ENCODE data around the gene SLC16A11. TPM values are rescaled to one million over a fixed set of nuclear protein-coding genes. Genes with fewer than 3 reads are reported as not detected.
A peak's percentile ranks its signal among the peaks of the same experiment; 100 is the strongest.

The SLC16A11 gene
- total and polyA plus RNA-seq, 2 of the 4 experiments (the other 2 are of a cell fraction): not detected

- dilution Hi-C loops (cut with HindIII; ENCODE audit: low sequenced_read_pairs, unreplicated experiment): no loop called here
- no peak overlapping the region for H3K27ac ChIP-seq (ENCODE audit: insufficient read depth, low read length)
- no peaks in the 10 kb centered on the region for H3K9me1 ChIP-seq (ENCODE audit: insufficient read depth, low read length)
- no peak overlapping the region for H2BK20ac ChIP-seq (ENCODE audit: low read depth, low read length)
- no peak overlapping the region for H2AFZ ChIP-seq (replicated peaks; ENCODE audit: low read length, poor library complexity)
- H3K23ac ChIP-seq (ENCODE audit: low read depth, low read length): no peak overlapping the region
- H3K36me3 ChIP-seq (ENCODE audit: control insufficient read depth, insufficient read depth, low read length): peaks cover 24% of the 10 kb centered on the region
- no peak overlapping the region for H4K8ac ChIP-seq (ENCODE audit: low read depth in 2 of 2, low read length in 2 of 2)
- no peaks in the 10 kb centered on the region for H3K9me3 ChIP-seq (ENCODE audit: control insufficient read depth, insufficient read depth, low read length)
- intact Hi-C loops (cut with micrococcal nuclease): loop anchor here (1.0 kb wide), 1 partner anchor 90 kb away; no protein-coding TSS in a partner anchor
- ATAC-seq (ENCODE audit: low read depth) (peak; percentile 89), DNase-seq (peak; percentile 54)
- H4K91ac ChIP-seq (ENCODE audit: insufficient read depth, low read depth, low read length): no peak overlapping the region
- in situ Hi-C loops (cut with MboI; ENCODE audit: low sequenced_read_pairs): loop anchor here (5.0 kb wide), 1 partner anchor 92 kb away; no protein-coding TSS in a partner anchor
- H3K14ac ChIP-seq (replicated peaks; ENCODE audit: low read depth, low read length): no peak overlapping the region
- H3K4me3 ChIP-seq (ENCODE audit: insufficient read depth, low read depth, low read length): no peak overlapping the region
- H4K5ac ChIP-seq (ENCODE audit: low read depth, low read length): no peak overlapping the region
- WGBS, 2 experiments (ENCODE audit: extremely low coverage in 2 of 2, insufficient read length in 1 of 2): no CpG with 5 or more reads among the region's 2 CpGs
- no peak overlapping the region for H2AK9ac ChIP-seq (replicated peaks; ENCODE audit: low read depth, low read length, poor library complexity)
- H3K56ac ChIP-seq (ENCODE audit: extremely low read depth, insufficient read depth, low read length): no peak overlapping the region
- no peak overlapping the region for H3K4ac ChIP-seq (ENCODE audit: low read depth, low read length)
- no peak overlapping the region for H3K4me2 ChIP-seq (ENCODE audit: low read depth, low read length)
- ChIA-PET POLR2A (ENCODE audit: unreplicated experiment) (no interaction called here), CTCF (interaction anchor here (0.5 to 3.0 kb wide), 10 partner anchors 8 to 391 kb away, joined by 3 to 18 read pairs (median 4); partner anchors contain the start of gene ALOX12)
- no peaks in the 10 kb centered on the region for H3K27me3 ChIP-seq (ENCODE audit: control insufficient read depth, insufficient read depth, low read length)
- no peaks in the 10 kb centered on the region; the same call in 1 of the 2 replicates for H3K4me1 ChIP-seq (ENCODE audit: control insufficient read depth, insufficient read depth, low read length)
- H2BK120ac ChIP-seq (ENCODE audit: low read depth, low read length): no peak overlapping the region
- no peak overlapping the region for H2AK5ac ChIP-seq (ENCODE audit: low read depth, low read length)
- H2BK5ac ChIP-seq (ENCODE audit: low read depth, low read length, poor library complexity, severe bottlenecking): no peak overlapping the region
- peaks cover 25% of the 10 kb centered on the region for H4K20me1 ChIP-seq (ENCODE audit: insufficient read depth, low read length)
- H3K79me1 ChIP-seq (ENCODE audit: low read depth in 1 of 2, low read length in 2 of 2): peaks cover 10 to 56% of the 10 kb centered on the region in 2 experiments
- BruUV-seq (replicated peaks): no TSS peak
- no peak overlapping the region for H2BK15ac ChIP-seq (ENCODE audit: low read depth, low read length)
- peak overlapping the region; percentile 27; the same call in 1 of the 2 replicates for H3K9ac ChIP-seq (ENCODE audit: low read depth, low read length)
- no peak overlapping the region for H3K18ac ChIP-seq (ENCODE audit: low read depth, low read length)
- TF ChIP-seq USF2 (IDR thresholded peaks at IDR 0.05; ENCODE audit: low read depth, low read length) (no peak), NFE2L2 (IDR thresholded peaks at IDR 0.05; ENCODE audit: low read depth, low read length) (no peak), CTCF (conservative IDR thresholded peaks at IDR 0.05; ENCODE audit: low read depth, low read length) (peak; percentile 68), MXI1 (IDR thresholded peaks at IDR 0.05; ENCODE audit: borderline replicate concordance, low read depth, low read length) (no peak), CHD1 (IDR thresholded peaks at IDR 0.05; ENCODE audit: low read depth, low read length) (no peak), ELK1 (IDR thresholded peaks at IDR 0.05; ENCODE audit: borderline replicate concordance, low read depth, low read length) (no peak), RAD21 (IDR thresholded peaks at IDR 0.05; ENCODE audit: low read length) (peak; percentile 70), CEBPB (IDR thresholded peaks at IDR 0.05; ENCODE audit: low read depth, low read length) (no peak), BHLHE40 (IDR thresholded peaks at IDR 0.05; ENCODE audit: low read depth, low read length) (no peak), FOS (IDR thresholded peaks at IDR 0.05; ENCODE audit: low read depth, low read length) (no peak), MAZ (IDR thresholded peaks at IDR 0.05; ENCODE audit: borderline replicate concordance, low read depth, low read length) (no peak), SMC3 (IDR thresholded peaks at IDR 0.05; ENCODE audit: low read depth, low read length) (peak; percentile 63), RCOR1 (IDR thresholded peaks at IDR 0.05; ENCODE audit: insufficient replicate concordance, low read length) (no peak), RFX5 (IDR thresholded peaks at IDR 0.05; ENCODE audit: low read depth, low read length) (no peak)
Measured at GRCh38 chr17:7004398-7005253, 39.3 kb downstream of the SLC16A11 start.

Data from IMR-90 (cell line).